ENCODE data around the gene FBXL22.

FBXL22 gene, protein sequence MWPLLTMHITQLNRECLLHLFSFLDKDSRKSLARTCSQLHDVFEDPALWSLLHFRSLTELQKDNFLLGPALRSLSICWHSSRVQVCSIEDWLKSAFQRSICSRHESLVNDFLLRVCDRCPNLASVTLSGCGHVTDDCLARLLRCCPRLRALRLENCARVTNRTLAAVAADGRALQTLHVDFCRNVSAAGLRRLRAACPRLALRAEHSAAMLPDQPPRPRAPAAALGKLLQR

GRCh38 chr15:63597038-63597790, at the start of gene FBXL22:
Gene FBXL22 (plus strand): TSS chr15:63597387. CDS start chr15:63597393, 6 bp downstream.
- DNase-seq: peak; percentile 21

GRCh38 chr15:63551400-63551799, 45.8 kb upstream of the FBXL22 start:
- DNase-seq: no peak

DNA sequence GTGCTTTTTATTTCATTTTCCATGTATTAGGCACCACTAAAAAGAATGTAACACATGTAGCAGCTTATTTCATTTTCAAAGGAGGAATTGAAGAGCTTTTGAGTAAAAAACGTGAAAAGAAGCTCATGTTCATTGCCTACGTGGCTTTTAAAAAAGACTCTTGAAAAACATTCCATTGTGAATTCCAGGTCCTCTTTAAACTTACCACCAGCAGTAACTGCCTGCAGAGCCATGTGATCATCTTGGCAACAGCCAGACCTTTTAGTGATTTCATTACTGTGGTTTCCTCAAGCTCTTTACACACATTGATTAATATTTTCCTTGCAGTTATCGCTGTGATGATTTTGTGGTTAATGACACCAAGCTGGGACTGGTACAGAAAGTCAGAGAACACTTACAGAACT, 43.8 kb upstream of the FBXL22 start:
- DNase-seq: peak; percentile 53

- no peak for DNase-seq
Observed at GRCh38 chr15:63554337-63554927, 42.8 kb upstream of the FBXL22 start.

DNA sequence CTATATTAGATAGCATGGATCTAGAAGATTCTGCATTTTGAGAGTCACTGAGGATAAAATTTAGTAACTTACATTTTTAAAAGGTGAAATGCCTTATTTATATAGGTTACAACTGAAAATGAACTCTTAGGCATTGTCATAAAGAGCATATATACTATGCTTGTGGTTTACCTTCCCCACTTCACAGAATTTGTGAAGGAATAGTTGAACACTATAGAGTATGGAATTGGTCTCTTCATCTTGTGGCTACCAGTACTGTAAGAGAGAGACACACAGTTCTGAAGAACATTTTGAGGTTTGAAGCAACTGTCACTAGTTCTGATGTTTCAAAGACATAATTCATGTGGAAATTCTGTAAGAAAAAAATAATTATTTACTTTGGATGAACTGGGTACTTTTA, 41.7 kb upstream of the FBXL22 start:
- DNase-seq: no peak

GRCh38 chr15:63556246-63556645, 40.9 kb upstream of the FBXL22 start:
- DNase-seq: no peak

GRCh38 chr15:63556736-63557135, 40.5 kb upstream of the FBXL22 start:
- no peak for DNase-seq

DNA sequence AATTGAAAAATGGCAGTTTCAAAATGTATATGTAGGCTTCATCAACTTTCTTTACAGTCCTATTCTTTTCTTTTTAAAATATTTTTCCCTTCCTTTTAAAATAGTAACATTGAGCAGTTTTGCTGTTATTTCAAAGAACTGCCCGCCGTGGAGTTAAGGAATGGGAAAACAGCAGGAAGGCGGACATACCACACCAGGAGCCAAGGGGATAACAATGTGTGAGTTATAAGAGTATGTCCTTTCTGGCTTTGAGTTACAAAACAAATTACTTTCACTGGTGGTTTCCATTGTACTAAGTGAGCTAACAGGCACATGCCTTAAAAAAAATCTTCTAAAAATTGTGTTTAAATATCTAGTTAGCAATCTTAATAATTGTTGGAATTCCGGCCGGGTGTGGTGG, 37.4 kb upstream of the FBXL22 start:
- no peak for DNase-seq

GRCh38 chr15:63560741-63561448, 36.3 kb upstream of the FBXL22 start:
- no peak for DNase-seq

DNA sequence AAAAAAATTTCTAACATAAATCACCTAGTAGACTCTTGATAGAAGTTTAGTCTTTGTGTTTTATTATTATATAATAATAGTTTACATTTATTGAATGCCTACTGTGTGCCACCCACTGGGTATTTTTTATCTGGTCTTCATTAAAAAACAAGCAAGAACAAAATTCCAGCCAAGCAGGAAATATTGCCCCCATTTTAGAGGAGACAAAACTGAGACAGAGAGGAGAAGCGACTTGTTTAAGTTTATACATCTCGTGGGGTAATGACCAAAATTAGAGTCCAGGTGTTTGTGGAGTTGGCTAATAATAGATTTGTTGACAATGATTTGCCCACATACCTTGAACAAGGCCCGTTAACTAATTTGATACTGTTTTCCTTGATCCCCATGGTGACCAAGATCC, 33.1 kb upstream of the FBXL22 start:
- no peak for DNase-seq

DNA sequence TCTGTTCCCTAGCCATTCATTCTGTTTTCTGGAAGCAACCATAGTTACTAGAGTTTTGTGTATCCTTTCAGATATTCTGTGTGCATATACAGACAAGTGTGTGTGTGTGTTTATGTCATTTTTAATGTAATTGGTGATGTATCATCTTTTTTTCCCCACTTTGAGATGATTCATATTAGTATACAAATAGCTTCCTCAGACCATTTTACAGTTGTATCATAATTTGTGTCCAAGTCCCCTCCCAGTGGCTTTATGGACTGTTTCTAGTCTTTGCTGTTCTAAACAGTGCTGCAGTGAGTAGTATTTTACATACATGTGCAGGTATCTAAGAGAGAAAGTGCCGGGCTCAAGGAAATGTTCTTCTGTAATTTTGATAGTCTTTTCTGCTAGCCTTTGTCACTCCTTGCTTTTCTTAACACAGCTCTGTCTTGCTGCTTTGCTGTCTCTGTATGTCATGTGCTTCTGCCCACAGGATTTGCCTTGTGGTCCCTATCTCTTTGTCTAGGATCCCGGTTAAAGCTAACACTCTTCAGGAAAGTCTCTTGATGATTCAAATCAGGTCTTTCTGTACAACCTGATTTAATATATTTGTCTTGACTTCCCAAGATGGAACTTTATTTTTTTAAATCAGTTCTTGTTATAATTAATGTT, 31.5 kb upstream of the FBXL22 start:
- no peak for DNase-seq

DNA sequence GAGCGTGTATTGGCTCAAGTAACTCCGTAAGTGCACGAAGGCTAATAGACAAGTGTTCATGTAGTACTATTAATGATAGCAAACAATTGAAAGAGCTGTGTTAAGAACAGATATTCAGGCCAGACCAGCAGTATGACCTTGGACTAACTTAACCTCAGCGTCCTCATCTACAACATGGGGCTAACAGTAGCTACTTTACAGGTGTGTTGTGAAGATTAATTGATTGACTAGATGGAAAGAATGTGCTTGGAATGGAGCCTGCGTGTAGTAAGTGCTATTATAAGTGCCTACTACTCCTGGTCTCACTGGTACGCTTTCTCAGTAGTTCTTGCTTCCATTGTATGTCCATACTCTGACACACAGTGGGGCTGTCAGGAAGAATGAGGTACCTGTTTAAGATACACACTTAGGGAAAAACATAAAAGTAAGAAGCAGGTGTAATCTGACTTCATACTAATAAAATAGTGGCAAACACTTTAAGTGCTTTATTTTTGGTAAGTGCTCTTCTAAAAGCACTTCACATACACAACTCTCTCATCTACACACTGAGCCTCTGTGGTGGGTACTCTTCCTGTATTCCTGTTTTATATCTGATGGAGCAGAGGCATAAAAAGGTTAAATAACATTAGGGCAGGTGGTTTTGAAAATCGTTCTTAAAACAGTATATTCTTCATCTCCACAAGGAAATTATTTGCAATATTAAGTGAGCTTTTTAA, 24.3 kb upstream of the FBXL22 start:
- no peak for DNase-seq

- DNase-seq: no peak
Observed at GRCh38 chr15:63573533-63573932, 23.7 kb upstream of the FBXL22 start.

DNA sequence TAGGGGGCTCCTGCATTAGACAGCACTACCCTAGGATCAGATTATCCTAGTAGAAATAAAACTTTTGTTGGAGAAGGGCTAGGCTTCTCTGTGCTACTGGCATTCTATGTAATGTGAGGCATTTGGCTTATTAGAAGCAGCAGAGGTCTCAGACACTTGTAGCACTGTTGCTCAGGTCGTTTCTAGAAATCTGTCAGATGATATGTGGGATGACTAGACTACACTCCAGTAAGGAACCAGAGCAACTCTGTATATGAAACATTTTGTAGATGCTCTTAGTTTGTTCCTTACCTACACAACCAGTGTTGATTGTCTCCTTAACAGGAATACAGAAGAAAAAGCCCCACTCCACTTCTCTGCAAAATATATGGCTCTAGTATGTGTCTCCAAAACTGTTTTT, 21.9 kb upstream of the FBXL22 start:
- DNase-seq: no peak

- DNase-seq: peak; percentile 57
Observed at GRCh38 chr15:63576441-63576840, 20.7 kb upstream of the FBXL22 start.

DNA sequence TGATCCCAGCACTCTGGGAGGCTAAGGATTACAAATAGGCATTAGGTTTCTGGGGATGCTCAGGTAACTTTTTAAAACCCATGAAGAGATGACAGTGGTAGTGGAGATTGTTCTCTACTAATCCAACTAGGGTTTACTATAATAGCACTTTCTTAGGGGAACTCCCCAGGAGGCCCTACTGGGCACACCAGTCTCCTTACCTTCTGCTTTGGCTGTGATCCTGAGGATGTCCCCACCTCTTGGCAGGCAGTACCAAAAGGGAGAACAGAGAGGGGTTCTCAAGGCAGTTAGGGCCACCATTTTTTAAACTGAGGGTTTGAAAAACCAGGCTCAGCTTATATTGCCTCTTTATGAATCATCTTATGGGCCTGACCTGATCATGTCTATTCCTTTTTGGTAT, 15.0 kb upstream of the FBXL22 start:
- no peak for DNase-seq

DNA sequence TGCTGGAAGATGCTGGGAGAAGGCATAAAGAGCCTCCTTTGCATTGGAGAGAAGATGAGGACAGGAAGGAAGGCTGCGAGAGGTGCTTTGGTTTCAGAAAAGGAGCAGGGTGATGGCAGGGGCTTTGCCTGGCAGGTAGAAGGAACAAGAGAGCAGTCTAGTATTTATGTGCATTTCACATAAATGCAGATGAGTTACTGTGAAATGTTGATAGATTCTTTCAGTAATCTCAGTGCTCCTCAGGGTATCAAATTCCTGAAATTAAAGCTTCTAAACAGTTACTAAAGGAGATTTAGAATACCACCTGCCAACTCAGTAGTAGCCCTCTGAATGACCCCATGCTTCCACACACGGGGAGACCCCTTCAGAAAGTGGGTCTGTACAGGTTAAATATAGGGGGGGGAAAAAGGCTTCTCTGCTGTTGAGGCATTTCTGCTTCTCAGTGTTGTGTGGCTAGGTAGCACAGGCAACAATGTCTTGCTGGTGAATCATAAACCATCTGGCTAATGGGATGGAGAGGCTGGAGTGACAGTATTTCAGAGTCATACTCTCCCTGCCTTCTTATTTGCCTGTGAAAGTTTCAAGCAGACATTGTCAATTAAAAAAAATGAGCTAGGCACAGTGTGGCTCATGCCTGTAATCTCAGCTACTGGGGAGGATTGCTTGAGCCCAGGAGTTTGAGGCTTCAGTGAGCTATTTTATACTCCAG, 14.3 kb upstream of the FBXL22 start:
- DNase-seq: no peak

- DNase-seq: no peak
Observed at GRCh38 chr15:63586790-63587189, 10.4 kb upstream of the FBXL22 start.

DNA sequence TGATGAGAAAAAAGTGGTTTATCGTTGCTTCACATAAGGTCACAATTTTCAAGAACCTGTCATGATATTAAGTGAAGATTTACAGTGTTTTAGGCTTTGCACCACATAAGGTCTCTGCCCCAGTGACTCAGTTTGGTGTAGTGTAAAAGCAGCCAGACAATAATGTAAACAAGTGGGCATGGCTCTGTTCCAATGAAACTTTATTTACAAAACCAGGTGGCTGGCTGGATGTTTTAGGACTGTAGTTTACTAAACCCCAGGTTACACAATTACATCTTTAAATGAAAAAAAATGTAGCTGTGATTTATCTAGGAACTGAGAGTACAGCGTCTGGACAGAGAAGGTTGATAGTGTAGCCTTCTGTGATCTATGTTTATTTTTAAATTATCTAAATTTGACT, 9.7 kb upstream of the FBXL22 start:
- DNase-seq: no peak

DNA sequence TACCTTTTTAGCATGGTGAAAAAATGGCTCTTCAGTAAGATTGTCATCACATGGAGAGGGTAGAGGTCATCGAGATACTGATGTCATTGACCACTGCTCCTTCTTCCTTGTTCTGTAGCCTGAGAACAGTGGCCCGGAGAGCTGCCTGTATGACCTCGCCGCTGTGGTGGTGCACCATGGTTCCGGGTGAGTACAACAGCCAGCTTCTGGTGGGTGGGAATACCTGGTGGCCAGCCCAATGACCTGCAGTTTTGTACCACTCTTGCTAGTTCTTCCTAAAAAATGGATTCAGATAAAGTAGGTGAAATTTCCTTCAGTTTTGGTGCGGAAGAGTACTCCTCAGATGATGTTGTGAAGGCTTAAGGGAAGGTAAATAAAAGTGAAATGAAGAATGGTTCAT, 8.4 kb upstream of the FBXL22 start:
- no peak for DNase-seq
